GM21576 (cell line): Measurements from ENCODE around the gene ELOVL1.

Source experiments
- ATAC-seq: cut with Tn5 transposase; IDR thresholded peaks from one replicate; pipeline ENCODE4 v1.9.1; 2021; ENCODE audit warnings: mild to moderate bottlenecking, moderate library complexity; ENCODE audit not compliant: unreplicated experiment

The ELOVL1 gene

GRCh38 chr1:43331688-43332087 is 36.1 kb downstream of the ELOVL1 start:
- ATAC-seq = no peak

GRCh38 chr1:43329995-43330751 is 37.6 kb downstream of the ELOVL1 start:
- ATAC-seq = no peak

GRCh38 chr1:43327549-43328292 is 40.1 kb downstream of the ELOVL1 start:
- ATAC-seq = no peak

GRCh38 chr1:43325381-43325780 is 42.4 kb downstream of the ELOVL1 start:
- ATAC-seq = no peak

- ATAC-seq = no peak
Observed at GRCh38 chr1:43324810-43325209, 43.0 kb downstream of the ELOVL1 start.

GRCh38 chr1:43322506-43322905 is 45.3 kb downstream of the ELOVL1 start:
- no peak for ATAC-seq

- no peak for ATAC-seq
Observed at GRCh38 chr1:43321331-43321891, 46.4 kb downstream of the ELOVL1 start.

GRCh38 chr1:43319766-43320165 is 48.0 kb downstream of the ELOVL1 start:
- ATAC-seq = no peak

- ATAC-seq = no peak
Observed at GRCh38 chr1:43319288-43319687, 48.5 kb downstream of the ELOVL1 start.

GRCh38 chr1:43318831-43319230 is 49.0 kb downstream of the ELOVL1 start:
- ATAC-seq = no peak

GRCh38 chr1:43317817-43318471 is 49.9 kb downstream of the ELOVL1 start:
- ATAC-seq = no peak

GRCh38 chr1:43316738-43317520 is 50.9 kb downstream of the ELOVL1 start:
- ATAC-seq = no peak

- no peak for ATAC-seq
Observed at GRCh38 chr1:43315963-43316737, 51.7 kb downstream of the ELOVL1 start.

- no peak for ATAC-seq
Observed at GRCh38 chr1:43315481-43315880, 52.3 kb downstream of the ELOVL1 start.

GRCh38 chr1:43314233-43314632 is 53.6 kb downstream of the ELOVL1 start:
- ATAC-seq = no peak

GRCh38 chr1:43313771-43314170 is 54.0 kb downstream of the ELOVL1 start:
- ATAC-seq = no peak
